WTC11 (cell line): ENCODE results near the gene CLRN3. TPM values are rescaled to one million over a fixed set of nuclear protein-coding genes. Genes with fewer than 3 reads are reported as not detected.

Experiments
- ATAC-seq: fragments of 200-7000 bp; cut with Tn5 transposase; 2 replicates; pipeline ENCODE4 v1.10.0; 2021; ENCODE audit warnings: mild to moderate bottlenecking, moderate library complexity
- CTCF ChIA-PET: fragments of 300-600 bp; sonication (Branson Sonifier 250); formaldehyde crosslinking; loops from one replicate; lab custom pipeline; 2021; ENCODE audit warnings: antibody characterized with exemption; lab: Charles Lee
- POLR2A ChIA-PET: fragments of 350-600 bp; sonication (Branson Sonifier 250); formaldehyde crosslinking; loops from one replicate; lab custom pipeline; 2021; ENCODE audit warnings: antibody characterized with exemption; lab: Charles Lee
- DNase-seq: peaks from one replicate; pipeline ENCODE4 v3.0.0; 2021; ENCODE audit warnings: low spot score
- H3K27ac Mint-ChIP-seq: 2 replicates; pipeline ENCODE4 v1.8.0; 2021; ENCODE audit warnings: mixed read lengths
- H3K27me3 Mint-ChIP-seq: 2 replicates; pipeline ENCODE4 v1.8.0; 2021; ENCODE audit warnings: low read depth, mild to moderate bottlenecking, moderate library complexity, mixed read lengths
- H3K36me3 Mint-ChIP-seq: 2 replicates; pipeline ENCODE4 v1.8.0; 2021; ENCODE audit warnings: mixed read lengths
- H3K4me1 Mint-ChIP-seq: 2 replicates; pipeline ENCODE4 v1.8.0; 2022; ENCODE audit warnings: mixed read lengths
- H3K4me3 Mint-ChIP-seq: 2 replicates; pipeline ENCODE4 v1.8.0; 2021; ENCODE audit warnings: mild to moderate bottlenecking, moderate library complexity, mixed read lengths
- H3K9me3 Mint-ChIP-seq: 2 replicates; pipeline ENCODE4 v1.8.0; 2021; ENCODE audit warnings: mixed read lengths
- ATF1 ChIP-seq: sonication (generic); formaldehyde crosslinking; IDR thresholded peaks from 2 replicates; pipeline ENCODE4 v1.8.1; 2023; ENCODE audit warnings: mild to moderate bottlenecking, moderate library complexity, missing genetic modification reagents
- FOXJ3 ChIP-seq: sonication (generic); formaldehyde crosslinking; IDR thresholded peaks from 2 replicates; pipeline ENCODE4 v1.9.0; 2021; ENCODE audit warnings: missing genetic modification reagents, mild to moderate bottlenecking, borderline replicate concordance
- FOXK1 ChIP-seq: sonication (generic); formaldehyde crosslinking; IDR thresholded peaks from 2 replicates; pipeline ENCODE4 v1.8.0; 2022; ENCODE audit warnings: mild to moderate bottlenecking, moderate library complexity, missing genetic modification reagents
- IRF2 ChIP-seq: sonication (generic); formaldehyde crosslinking; IDR thresholded peaks from 2 replicates; pipeline ENCODE4 v1.8.0; 2022; ENCODE audit warnings: low read depth, missing genetic modification reagents, borderline replicate concordance
- JAZF1 ChIP-seq: fragments of 250-450 bp; sonication (Bioruptor Pico); IDR thresholded peaks from 2 replicates; pipeline ENCODE4 v1.9.0; 2021; ENCODE audit warnings: moderate library complexity, mild to moderate bottlenecking, inconsistent platforms
- MAX ChIP-seq: sonication (generic); formaldehyde crosslinking; IDR thresholded peaks from 2 replicates; pipeline ENCODE4 v1.8.0; 2022; ENCODE audit warnings: mild to moderate bottlenecking, missing genetic modification reagents
- NR1H2 ChIP-seq: sonication (generic); formaldehyde crosslinking; IDR thresholded peaks from 2 replicates; pipeline ENCODE4 v1.9.0; 2021; ENCODE audit warnings: mild to moderate bottlenecking, moderate library complexity, missing genetic modification reagents
- NR2C2 ChIP-seq: sonication (generic); formaldehyde crosslinking; IDR thresholded peaks from 2 replicates; pipeline ENCODE4 v1.8.0; 2022; ENCODE audit warnings: mild to moderate bottlenecking, missing genetic modification reagents
- RELA ChIP-seq: sonication (generic); formaldehyde crosslinking; IDR thresholded peaks from 2 replicates; pipeline ENCODE4 v1.8.1; 2022; ENCODE audit warnings: missing genetic modification reagents, mild to moderate bottlenecking, borderline replicate concordance
- SOX15 ChIP-seq: fragments of 250-450 bp; sonication (Bioruptor Pico); IDR thresholded peaks from 2 replicates; pipeline ENCODE4 v1.9.0; 2021; ENCODE audit warnings: mild to moderate bottlenecking
- SP1 ChIP-seq: sonication (generic); formaldehyde crosslinking; conservative IDR thresholded peaks from 2 replicates; pipeline ENCODE4 v1.8.1; 2022; ENCODE audit warnings: missing genetic modification reagents
- STAT6 ChIP-seq: sonication (generic); formaldehyde crosslinking; conservative IDR thresholded peaks from 2 replicates; pipeline ENCODE4 v1.8.1; 2023; ENCODE audit warnings: mild to moderate bottlenecking, low read depth, missing genetic modification reagents, moderate library complexity
- TCF7 ChIP-seq: sonication (generic); formaldehyde crosslinking; IDR thresholded peaks from 2 replicates; pipeline ENCODE4 v1.8.0; 2022; ENCODE audit warnings: mild to moderate bottlenecking, low read depth, missing genetic modification reagents, moderate library complexity
- TEAD1 ChIP-seq: sonication (generic); formaldehyde crosslinking; IDR thresholded peaks from 2 replicates; pipeline ENCODE4 v1.8.0; 2022; ENCODE audit warnings: mild to moderate bottlenecking, missing genetic modification reagents
- TEAD4 ChIP-seq: sonication (generic); formaldehyde crosslinking; IDR thresholded peaks from 2 replicates; pipeline ENCODE4 v1.8.0; 2022; ENCODE audit warnings: mild to moderate bottlenecking, missing genetic modification reagents
- ZNF263 ChIP-seq: sonication (generic); formaldehyde crosslinking; IDR thresholded peaks from 2 replicates; pipeline ENCODE4 v1.8.1; 2022; ENCODE audit warnings: low read depth, mild to moderate bottlenecking, moderate library complexity, missing genetic modification reagents
- ZNF281 ChIP-seq: sonication (generic); formaldehyde crosslinking; IDR thresholded peaks from 2 replicates; pipeline ENCODE4 v1.8.0; 2023; ENCODE audit warnings: mild to moderate bottlenecking, missing genetic modification reagents
- ZNF396 ChIP-seq: fragments of 250-450 bp; sonication (Bioruptor Pico); IDR thresholded peaks from 2 replicates; pipeline ENCODE4 v1.8.0; 2021; ENCODE audit warnings: mild to moderate bottlenecking, moderate library complexity, borderline replicate concordance
- total RNA-seq: library from RNA; stranded (reverse); gene quantifications from 3 replicates; pipeline ENCODE4 v1.2.3, GENCODE V29; 2021
- TF ChIP-seq, protein P1 (sequence below): fragments of 250-450 bp; sonication (Bioruptor Pico); IDR thresholded peaks from 2 replicates; pipeline ENCODE4 v1.9.0; 2021; ENCODE audit warnings: mild to moderate bottlenecking
- TF ChIP-seq, protein P2 (sequence below): sonication (generic); formaldehyde crosslinking; IDR thresholded peaks from 2 replicates; pipeline ENCODE4 v1.8.0; 2022; ENCODE audit warnings: mild to moderate bottlenecking, missing genetic modification reagents
- TF ChIP-seq, protein P3 (sequence below): sonication (generic); formaldehyde crosslinking; IDR thresholded peaks from 2 replicates; pipeline ENCODE4 v1.8.1; 2022; ENCODE audit warnings: mild to moderate bottlenecking, moderate library complexity, missing genetic modification reagents
- TF ChIP-seq, protein P4 (sequence below): sonication (generic); formaldehyde crosslinking; IDR thresholded peaks from 2 replicates; pipeline ENCODE4 v1.8.1; 2023; ENCODE audit warnings: mild to moderate bottlenecking, moderate library complexity, missing genetic modification reagents
- TF ChIP-seq, protein P5 (sequence below): sonication (generic); formaldehyde crosslinking; IDR thresholded peaks from 2 replicates; pipeline ENCODE4 v1.8.1; 2023; ENCODE audit warnings: mild to moderate bottlenecking, missing genetic modification reagents, moderate library complexity
- TF ChIP-seq, protein P6 (sequence below): sonication (generic); formaldehyde crosslinking; IDR thresholded peaks from 2 replicates; pipeline ENCODE4 v1.8.1; 2023; ENCODE audit warnings: mild to moderate bottlenecking, missing genetic modification reagents

CLRN3 gene
- total RNA-seq, 1 experiment from 2014 or later: not detected

GRCh38 chr10:127934383-127934782 lies 41.6 kb upstream of the CLRN3 start (continued):
- TF ChIP-seq, protein P1, sequence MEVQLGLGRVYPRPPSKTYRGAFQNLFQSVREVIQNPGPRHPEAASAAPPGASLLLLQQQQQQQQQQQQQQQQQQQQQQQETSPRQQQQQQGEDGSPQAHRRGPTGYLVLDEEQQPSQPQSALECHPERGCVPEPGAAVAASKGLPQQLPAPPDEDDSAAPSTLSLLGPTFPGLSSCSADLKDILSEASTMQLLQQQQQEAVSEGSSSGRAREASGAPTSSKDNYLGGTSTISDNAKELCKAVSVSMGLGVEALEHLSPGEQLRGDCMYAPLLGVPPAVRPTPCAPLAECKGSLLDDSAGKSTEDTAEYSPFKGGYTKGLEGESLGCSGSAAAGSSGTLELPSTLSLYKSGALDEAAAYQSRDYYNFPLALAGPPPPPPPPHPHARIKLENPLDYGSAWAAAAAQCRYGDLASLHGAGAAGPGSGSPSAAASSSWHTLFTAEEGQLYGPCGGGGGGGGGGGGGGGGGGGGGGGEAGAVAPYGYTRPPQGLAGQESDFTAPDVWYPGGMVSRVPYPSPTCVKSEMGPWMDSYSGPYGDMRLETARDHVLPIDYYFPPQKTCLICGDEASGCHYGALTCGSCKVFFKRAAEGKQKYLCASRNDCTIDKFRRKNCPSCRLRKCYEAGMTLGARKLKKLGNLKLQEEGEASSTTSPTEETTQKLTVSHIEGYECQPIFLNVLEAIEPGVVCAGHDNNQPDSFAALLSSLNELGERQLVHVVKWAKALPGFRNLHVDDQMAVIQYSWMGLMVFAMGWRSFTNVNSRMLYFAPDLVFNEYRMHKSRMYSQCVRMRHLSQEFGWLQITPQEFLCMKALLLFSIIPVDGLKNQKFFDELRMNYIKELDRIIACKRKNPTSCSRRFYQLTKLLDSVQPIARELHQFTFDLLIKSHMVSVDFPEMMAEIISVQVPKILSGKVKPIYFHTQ: no peak
- TF ChIP-seq IRF2 (CRISPR knock-in tag) (no peak), NR1H2 (CRISPR knock-in tag) (no peak), JAZF1 (no peak), FOXK1 (no peak), NR2C2 (CRISPR knock-in tag) (no peak), STAT6 (CRISPR knock-in tag) (no peak)
- TF ChIP-seq, protein P2, sequence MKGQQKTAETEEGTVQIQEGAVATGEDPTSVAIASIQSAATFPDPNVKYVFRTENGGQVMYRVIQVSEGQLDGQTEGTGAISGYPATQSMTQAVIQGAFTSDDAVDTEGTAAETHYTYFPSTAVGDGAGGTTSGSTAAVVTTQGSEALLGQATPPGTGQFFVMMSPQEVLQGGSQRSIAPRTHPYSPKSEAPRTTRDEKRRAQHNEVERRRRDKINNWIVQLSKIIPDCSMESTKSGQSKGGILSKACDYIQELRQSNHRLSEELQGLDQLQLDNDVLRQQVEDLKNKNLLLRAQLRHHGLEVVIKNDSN: no peak
- TF ChIP-seq, protein P3, sequence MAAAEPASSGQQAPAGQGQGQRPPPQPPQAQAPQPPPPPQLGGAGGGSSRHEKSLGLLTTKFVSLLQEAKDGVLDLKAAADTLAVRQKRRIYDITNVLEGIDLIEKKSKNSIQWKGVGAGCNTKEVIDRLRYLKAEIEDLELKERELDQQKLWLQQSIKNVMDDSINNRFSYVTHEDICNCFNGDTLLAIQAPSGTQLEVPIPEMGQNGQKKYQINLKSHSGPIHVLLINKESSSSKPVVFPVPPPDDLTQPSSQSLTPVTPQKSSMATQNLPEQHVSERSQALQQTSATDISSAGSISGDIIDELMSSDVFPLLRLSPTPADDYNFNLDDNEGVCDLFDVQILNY (CRISPR knock-in tag): no peak
- TF ChIP-seq, all 79 proteins: peak for 0

DNA sequence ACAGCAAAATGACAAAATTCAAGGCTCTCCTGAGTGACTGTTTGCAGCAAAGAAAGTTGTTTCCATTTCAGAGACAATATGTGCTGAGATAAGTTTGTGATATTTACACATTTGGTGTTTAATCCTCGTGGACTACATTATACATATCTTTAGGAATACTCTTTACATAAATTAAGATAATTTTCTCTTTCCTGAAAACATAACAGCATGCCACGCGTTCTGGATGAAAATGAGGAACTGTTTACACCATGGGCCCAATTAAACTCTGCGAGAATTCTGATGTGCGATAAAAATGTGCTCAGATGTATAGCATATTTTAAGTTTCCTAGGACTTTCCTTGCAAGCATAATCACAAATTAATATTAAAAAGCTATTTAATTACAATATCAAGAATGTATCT lies 40.5 kb upstream of the CLRN3 start:
- ChIA-PET CTCF (no interaction called here), POLR2A (no interaction called here)
- H3K27me3 Mint-ChIP-seq: no peaks in the 10 kb centered on the region
- TF ChIP-seq, protein P4, sequence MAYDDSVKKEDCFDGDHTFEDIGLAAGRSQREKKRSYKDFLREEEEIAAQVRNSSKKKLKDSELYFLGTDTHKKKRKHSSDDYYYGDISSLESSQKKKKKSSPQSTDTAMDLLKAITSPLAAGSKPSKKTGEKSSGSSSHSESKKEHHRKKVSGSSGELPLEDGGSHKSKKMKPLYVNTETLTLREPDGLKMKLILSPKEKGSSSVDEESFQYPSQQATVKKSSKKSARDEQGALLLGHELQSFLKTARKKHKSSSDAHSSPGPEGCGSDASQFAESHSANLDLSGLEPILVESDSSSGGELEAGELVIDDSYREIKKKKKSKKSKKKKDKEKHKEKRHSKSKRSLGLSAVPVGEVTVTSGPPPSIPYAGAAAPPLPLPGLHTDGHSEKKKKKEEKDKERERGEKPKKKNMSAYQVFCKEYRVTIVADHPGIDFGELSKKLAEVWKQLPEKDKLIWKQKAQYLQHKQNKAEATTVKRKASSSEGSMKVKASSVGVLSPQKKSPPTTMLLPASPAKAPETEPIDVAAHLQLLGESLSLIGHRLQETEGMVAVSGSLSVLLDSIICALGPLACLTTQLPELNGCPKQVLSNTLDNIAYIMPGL (CRISPR knock-in tag): no peak
- TF ChIP-seq MAX (CRISPR knock-in tag) (no peak), SOX15 (CRISPR knock-in tag) (no peak), RELA (CRISPR knock-in tag) (no peak), FOXK1 (no peak), TEAD1 (no peak), TCF7 (CRISPR knock-in tag) (no peak), ATF1 (CRISPR knock-in tag) (no peak), TEAD4 (CRISPR knock-in tag) (no peak), ZNF263 (CRISPR knock-in tag) (no peak), SP1 (CRISPR knock-in tag) (no peak), ZNF281 (CRISPR knock-in tag) (no peak), NR1H2 (CRISPR knock-in tag) (no peak), ZNF396 (CRISPR knock-in tag) (no peak), FOXJ3 (CRISPR knock-in tag) (no peak)
- TF ChIP-seq, protein P5, sequence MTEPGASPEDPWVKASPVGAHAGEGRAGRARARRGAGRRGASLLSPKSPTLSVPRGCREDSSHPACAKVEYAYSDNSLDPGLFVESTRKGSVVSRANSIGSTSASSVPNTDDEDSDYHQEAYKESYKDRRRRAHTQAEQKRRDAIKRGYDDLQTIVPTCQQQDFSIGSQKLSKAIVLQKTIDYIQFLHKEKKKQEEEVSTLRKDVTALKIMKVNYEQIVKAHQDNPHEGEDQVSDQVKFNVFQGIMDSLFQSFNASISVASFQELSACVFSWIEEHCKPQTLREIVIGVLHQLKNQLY (CRISPR knock-in tag): no peak
- TF ChIP-seq, protein P6, sequence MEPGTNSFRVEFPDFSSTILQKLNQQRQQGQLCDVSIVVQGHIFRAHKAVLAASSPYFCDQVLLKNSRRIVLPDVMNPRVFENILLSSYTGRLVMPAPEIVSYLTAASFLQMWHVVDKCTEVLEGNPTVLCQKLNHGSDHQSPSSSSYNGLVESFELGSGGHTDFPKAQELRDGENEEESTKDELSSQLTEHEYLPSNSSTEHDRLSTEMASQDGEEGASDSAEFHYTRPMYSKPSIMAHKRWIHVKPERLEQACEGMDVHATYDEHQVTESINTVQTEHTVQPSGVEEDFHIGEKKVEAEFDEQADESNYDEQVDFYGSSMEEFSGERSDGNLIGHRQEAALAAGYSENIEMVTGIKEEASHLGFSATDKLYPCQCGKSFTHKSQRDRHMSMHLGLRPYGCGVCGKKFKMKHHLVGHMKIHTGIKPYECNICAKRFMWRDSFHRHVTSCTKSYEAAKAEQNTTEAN (CRISPR knock-in tag): no peak

More for the DNA sequence above, 40.5 kb upstream of the CLRN3 start:
- ATAC-seq (no peak), DNase-seq (no peak)
- Mint-ChIP-seq H3K4me3 (no peak overlapping the region), H3K27ac (no peak overlapping the region), H3K4me1 (peaks cover 22% of the 10 kb centered on the region), H3K9me3 (peaks cover 3% of the 10 kb centered on the region; the same call in 1 of the 2 replicates), H3K36me3 (no peaks in the 10 kb centered on the region)
